ENCODE data around the gene LYST. TPM values are rescaled to one million over a fixed set of nuclear protein-coding genes. Genes with fewer than 3 reads are reported as not detected.

The LYST gene
- total RNA-seq, 1 donor from 2014 or later, result 7.2 TPM

- H3K36me3 Mint-ChIP-seq, result peaks cover 5% of the 10 kb centered on the region
- TF ChIP-seq CTCF (IDR thresholded peaks at IDR 0.05; ENCODE audit: unreplicated experiment), result no peak
- no peaks in the 10 kb centered on the region for H3K4me1 Mint-ChIP-seq
Measured at GRCh38 chr1:235734335-235734734, 132.4 kb downstream of the LYST start.

GRCh38 chr1:235730007-235730406 is 136.7 kb downstream of the LYST start:
- H3K9me3 Mint-ChIP-seq, result no peaks in the 10 kb centered on the region
- no peaks in the 10 kb centered on the region for H3K36me3 Mint-ChIP-seq
- DNase-seq (ENCODE audit: low spot score in 2 of 2, unreplicated experiment in 2 of 2), result no peak
- TF ChIP-seq CTCF (IDR thresholded peaks at IDR 0.05; ENCODE audit: unreplicated experiment), result no peak
- no peak overlapping the region for H3K27ac Mint-ChIP-seq
- no peak overlapping the region for H3K4me3 Mint-ChIP-seq
- peaks cover 12% of the 10 kb centered on the region for H3K4me1 Mint-ChIP-seq
- H3K27me3 Mint-ChIP-seq (ENCODE audit: low read depth), result no peaks in the 10 kb centered on the region

More at GRCh38 chr1:235734335-235734734, 132.4 kb downstream of the LYST start:
- no peaks in the 10 kb centered on the region for H3K9me3 Mint-ChIP-seq
- no peak overlapping the region for H3K4me3 Mint-ChIP-seq
- DNase-seq (ENCODE audit: low spot score in 2 of 2, unreplicated experiment in 2 of 2), result no peak
- H3K27me3 Mint-ChIP-seq (ENCODE audit: low read depth), result no peaks in the 10 kb centered on the region
- H3K27ac Mint-ChIP-seq, result no peak overlapping the region

GRCh38 chr1:235726557-235726956 is 140.1 kb downstream of the LYST start:
- no peak for TF ChIP-seq CTCF (IDR thresholded peaks at IDR 0.05; ENCODE audit: unreplicated experiment)
- H3K27me3 Mint-ChIP-seq (ENCODE audit: low read depth), result no peaks in the 10 kb centered on the region
- H3K4me1 Mint-ChIP-seq, result peaks cover 19% of the 10 kb centered on the region
- no peak overlapping the region for H3K4me3 Mint-ChIP-seq
- DNase-seq (ENCODE audit: low spot score in 2 of 2, unreplicated experiment in 2 of 2), result no peak
- H3K27ac Mint-ChIP-seq, result no peak overlapping the region
- no peaks in the 10 kb centered on the region for H3K9me3 Mint-ChIP-seq
- H3K36me3 Mint-ChIP-seq, result no peaks in the 10 kb centered on the region

- DNase-seq (ENCODE audit: low spot score in 2 of 2, unreplicated experiment in 2 of 2), result no peak
- H3K27me3 Mint-ChIP-seq (ENCODE audit: low read depth), result no peaks in the 10 kb centered on the region
- H3K9me3 Mint-ChIP-seq, result no peaks in the 10 kb centered on the region
- no peaks in the 10 kb centered on the region for H3K36me3 Mint-ChIP-seq
- peaks cover 19% of the 10 kb centered on the region for H3K4me1 Mint-ChIP-seq
- no peak overlapping the region for H3K4me3 Mint-ChIP-seq
- no peak for TF ChIP-seq CTCF (IDR thresholded peaks at IDR 0.05; ENCODE audit: unreplicated experiment)
- H3K27ac Mint-ChIP-seq, result peak overlapping the region; percentile 89
Measured at GRCh38 chr1:235725434-235725833, 141.3 kb downstream of the LYST start.

- H3K27ac Mint-ChIP-seq, result peak overlapping the region; percentile 89
- H3K9me3 Mint-ChIP-seq, result no peaks in the 10 kb centered on the region
- TF ChIP-seq CTCF (IDR thresholded peaks at IDR 0.05; ENCODE audit: unreplicated experiment), result no peak
- H3K36me3 Mint-ChIP-seq, result no peaks in the 10 kb centered on the region
- H3K27me3 Mint-ChIP-seq (ENCODE audit: low read depth), result no peaks in the 10 kb centered on the region
- H3K4me1 Mint-ChIP-seq, result peaks cover 19% of the 10 kb centered on the region
- DNase-seq (ENCODE audit: low spot score in 2 of 2, unreplicated experiment in 2 of 2), result no peak
- H3K4me3 Mint-ChIP-seq, result no peak overlapping the region
Measured at GRCh38 chr1:235724730-235725129, 142.0 kb downstream of the LYST start.

- Mint-ChIP-seq H3K9me3 (no peaks in the 10 kb centered on the region), H3K4me3 (no peak overlapping the region), H3K36me3 (no peaks in the 10 kb centered on the region), H3K4me1 (peaks cover 19% of the 10 kb centered on the region), H3K27ac (no peak overlapping the region), H3K27me3 (ENCODE audit: low read depth) (no peaks in the 10 kb centered on the region)
- no peak for DNase-seq (ENCODE audit: low spot score in 2 of 2, unreplicated experiment in 2 of 2)
- TF ChIP-seq CTCF (IDR thresholded peaks at IDR 0.05; ENCODE audit: unreplicated experiment), result no peak
Measured at GRCh38 chr1:235722858-235723257, 143.8 kb downstream of the LYST start.

Data from mesothelial cell of epicardium (in vitro differentiated cells).